K562 (cell line): ENCODE results near the gene ATP5PB. TPM values are rescaled to one million over a fixed set of nuclear protein-coding genes. Genes with fewer than 3 reads are reported as not detected.

Experiments used
- ADNP ChIP-seq: fragments of 200-800 bp; sonication (Bioruptor generic); IDR thresholded peaks from 2 replicates; pipeline ENCODE4 v1.6.1; 2016; ENCODE audit warnings: missing genetic modification characterization, missing compliant biosample characterization
- BACH1 ChIP-seq: fragments of 200-800 bp; sonication (Bioruptor generic); IDR thresholded peaks from 2 replicates; pipeline ENCODE4 v1.6.1; 2016; ENCODE audit warnings: missing genetic modification characterization, missing compliant biosample characterization
- ELF2 ChIP-seq: fragments of 250-450 bp; sonication (Bioruptor Pico); IDR thresholded peaks from 2 replicates; pipeline ENCODE4 v1.5.0; 2021; ENCODE audit warnings: mild to moderate bottlenecking
- HLTF ChIP-seq: fragments of 450-650 bp; IDR thresholded peaks from 2 replicates; pipeline ENCODE4 v1.6.1; 2016
- KDM5B ChIP-seq: fragments of 200-600 bp; sonication (generic); IDR thresholded peaks from 2 replicates; pipeline ENCODE4 v1.6.1; 2012; ENCODE audit warnings: low read depth, mild to moderate bottlenecking, moderate library complexity, low read length, control low read depth, inconsistent platforms; ENCODE audit not compliant: insufficient replicate concordance
- KLF6 ChIP-seq: fragments of 250-450 bp; sonication (Bioruptor Pico); IDR thresholded peaks from 2 replicates; pipeline ENCODE4 v1.4.0; 2020; ENCODE audit warnings: mild to moderate bottlenecking, moderate library complexity, borderline replicate concordance
- NCOA6 ChIP-seq: fragments of 450-650 bp; IDR thresholded peaks from 2 replicates; pipeline ENCODE4 v1.6.1; 2017; ENCODE audit warnings: mild to moderate bottlenecking
- NONO ChIP-seq, 2 experiments: fragments of 200-400 bp in 1 of 2; fragments of 450-650 bp in 1 of 2; formaldehyde crosslinking in 1 of 2; IDR thresholded peaks; 2 replicates each; pipeline ENCODE4 v1.6.1; 2017; ENCODE audit warnings: low read depth in 2 of 2, mild to moderate bottlenecking in 2 of 2, moderate library complexity in 2 of 2, low read length in 1 of 2
- NR4A1 ChIP-seq, 2 experiments: fragments of 250-450 bp in 1 of 2; fragments of 450-650 bp in 1 of 2; sonication (Bioruptor Pico) in 1 of 2; IDR thresholded peaks; 2 replicates each; pipeline versions ENCODE4 v1.4.0 to v1.6.1; 2016 to 2020; ENCODE audit warnings: mild to moderate bottlenecking in 2 of 2, missing compliant biosample characterization in 1 of 2, missing genetic modification characterization in 1 of 2, moderate library complexity in 1 of 2
- PRPF4 ChIP-seq: fragments of 200-400 bp; formaldehyde crosslinking; IDR thresholded peaks from one replicate; pipeline ENCODE4 v1.6.1; 2017; ENCODE audit warnings: low read length, low read depth, mild to moderate bottlenecking; ENCODE audit not compliant: insufficient read depth, poor library complexity, severe bottlenecking
- SMARCA5 ChIP-seq: fragments of 450-650 bp; IDR thresholded peaks from 2 replicates; pipeline ENCODE4 v1.6.1; 2016
- SMARCC2 ChIP-seq: fragments of 450-650 bp; IDR thresholded peaks from 2 replicates; pipeline ENCODE4 v1.6.1; 2017; ENCODE audit warnings: antibody characterized with exemption, moderate library complexity, mild to moderate bottlenecking, low read depth
- SRSF1 ChIP-seq: fragments of 200-400 bp; formaldehyde crosslinking; IDR thresholded peaks from 2 replicates; pipeline ENCODE4 v1.6.1; 2017; ENCODE audit warnings: mild to moderate bottlenecking, low read depth, low read length, moderate library complexity
- SUPT5H ChIP-seq: fragments of 450-650 bp; IDR thresholded peaks from 2 replicates; pipeline ENCODE4 v1.6.1; 2016
- TFAM ChIP-seq: fragments of 250-450 bp; sonication (Bioruptor Pico); conservative IDR thresholded peaks from 2 replicates; pipeline ENCODE4 v1.5.0; 2021; ENCODE audit warnings: mild to moderate bottlenecking, moderate library complexity
- ZFP30 ChIP-seq: fragments of 250-450 bp; sonication (Bioruptor Pico); IDR thresholded peaks from 2 replicates; pipeline ENCODE4 v1.8.0; 2022; ENCODE audit warnings: moderate library complexity, mild to moderate bottlenecking, inconsistent platforms, borderline replicate concordance
- ZNF444 ChIP-seq: fragments of 250-450 bp; sonication (Bioruptor Pico); IDR thresholded peaks from 2 replicates; pipeline ENCODE4 v1.4.0; 2020; ENCODE audit warnings: mild to moderate bottlenecking, moderate library complexity
- ZNF586 ChIP-seq: fragments of 450-650 bp; formaldehyde crosslinking; conservative IDR thresholded peaks from 2 replicates; pipeline ENCODE4 v1.4.0; 2020; ENCODE audit warnings: mild to moderate bottlenecking, moderate library complexity
- ZNF644 ChIP-seq: fragments of 200-800 bp; sonication (Bioruptor generic); IDR thresholded peaks from 2 replicates; pipeline ENCODE4 v1.6.1; 2016; ENCODE audit warnings: low read depth, missing genetic modification characterization, missing compliant biosample characterization
- ZNF696 ChIP-seq: fragments of 250-450 bp; sonication (Bioruptor Pico); conservative IDR thresholded peaks from 2 replicates; pipeline ENCODE4 v1.4.0; 2020; ENCODE audit warnings: mild to moderate bottlenecking, moderate library complexity
- polyA plus RNA-seq, 8 experiments: library from polyadenylated mRNA; depleted of rRNA in 4 of 8; stranded (reverse) in 5 of 8; unstranded in 3 of 8; fragments of >200 nt; fragmentation: Nextera tagmentation in 2 of 8; fragmentation: Illumina TruSeq in 1 of 8; extraction: Ambion mirVana in 2 of 8; extraction: Trizol in 1 of 8; gene quantifications; 2 replicates each; pipeline versions ENCODE4 v1.2.1 to v1.2.3, GENCODE V29; 2011 to 2014; ENCODE audit warnings: inconsistent platforms in 1 of 8, missing spikeins in 1 of 8
- total RNA-seq, 7 experiments: library from RNA; depleted of rRNA in 6 of 7; stranded (reverse); fragments of >200 nt in 6 of 7; fragmentation: Illumina TruSeq in 2 of 7; extraction: Trizol in 2 of 7; gene quantifications; 2 replicates each; pipeline versions ENCODE4 v1.2.1 to v1.2.3, GENCODE V29; 2011 to 2021; ENCODE audit warnings: low replicate concordance in 1 of 7
- TF ChIP-seq, protein P1 (sequence below): fragments of 250-450 bp; sonication (Bioruptor Pico); IDR thresholded peaks from 2 replicates; pipeline ENCODE4 v1.5.1; 2021; ENCODE audit warnings: mild to moderate bottlenecking
- TF ChIP-seq, protein P2 (sequence below): fragments of 250-450 bp; sonication (Bioruptor Pico); IDR thresholded peaks from 2 replicates; pipeline ENCODE4 v1.8.0; 2021; ENCODE audit warnings: mild to moderate bottlenecking, moderate library complexity
- TF ChIP-seq, protein P3 (sequence below), 2 experiments: IDR thresholded peaks; 2 replicates each; pipeline ENCODE4 v1.6.1; 2011; ENCODE audit warnings: borderline replicate concordance in 1 of 2, control low read depth in 1 of 2, low read depth in 1 of 2, low read length in 1 of 2, mild to moderate bottlenecking in 1 of 2, mixed read lengths in 1 of 2, moderate library complexity in 1 of 2; ENCODE audit not compliant: insufficient read depth in 1 of 2, insufficient read length in 1 of 2, poor library complexity in 1 of 2, severe bottlenecking in 1 of 2; ENCODE audit errors: extremely low read depth in 1 of 2
- TF ChIP-seq, protein P4 (sequence below): IDR thresholded peaks from 2 replicates; pipeline ENCODE4 v1.6.1; 2012; ENCODE audit warnings: low read depth, low read length, improper control_type of control experiment, borderline replicate concordance

ATP5PB gene
- total and polyA plus RNA-seq, 9 of the 15 experiments (the other 6 are each of a cell fraction or from before 2014, with no cell fraction given) = 651 to 2,735 (median 1,061) TPM

DNA sequence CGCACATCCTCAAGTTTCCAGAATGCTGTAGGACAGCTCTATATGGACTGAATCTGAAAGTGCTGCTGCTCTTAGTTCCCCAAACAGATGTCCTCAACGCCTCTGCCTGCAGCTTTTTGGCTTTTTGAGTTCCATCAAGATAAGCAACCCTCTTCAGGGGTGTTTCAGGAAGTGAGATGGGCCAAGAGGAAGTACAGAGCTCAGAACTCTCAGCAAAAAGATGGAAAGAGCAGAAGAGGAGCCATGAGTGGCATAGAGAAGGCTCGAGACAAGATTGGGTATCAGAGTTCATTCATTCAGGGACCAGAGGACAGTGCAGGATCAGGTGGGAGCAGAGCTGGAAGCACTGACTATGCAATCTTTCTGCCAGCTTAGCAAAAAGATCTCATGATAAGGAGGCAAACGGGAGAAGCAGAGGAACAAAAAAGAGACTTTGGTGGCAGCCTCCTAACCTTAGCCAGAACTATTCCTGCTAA lies 54.4 kb downstream of the ATP5PB start, which contains the start of the genes ADORA3 and TMIGD3 (continued):
- TF ChIP-seq HLTF (no peak), KDM5B (no peak), KLF6 (CRISPR knock-in tag) (peak; percentile 94; the same call in 1 of the 2 replicates), ZFP30 (no peak), NR4A1 (CRISPR knock-in tag; IDR thresholded peaks at IDR 0.05) (no peak), NR4A1 (tag; IDR thresholded peaks at IDR 0.05) (peak; percentile 65; the same call in 1 of the 2 replicates), ZNF586 (no peak), ELF2 (CRISPR knock-in tag) (peak; percentile 80), ZNF644 (tag) (no peak), BACH1 (peak; percentile 33; the same call in 1 of the 2 replicates), SUPT5H (no peak), PRPF4 (no peak), SMARCA5 (no peak), NCOA6 (no peak), NONO (IDR thresholded peaks at IDR 0.05; ENCODE audit: low read depth in 2 of 2, low read length in 1 of 2) (no peak), SMARCC2 (no peak), ZNF696 (no peak), ZNF444 (CRISPR knock-in tag) (no peak), SRSF1 (no peak), ADNP (no peak), TFAM (CRISPR knock-in tag) (no peak)
- TF ChIP-seq, protein P1, sequence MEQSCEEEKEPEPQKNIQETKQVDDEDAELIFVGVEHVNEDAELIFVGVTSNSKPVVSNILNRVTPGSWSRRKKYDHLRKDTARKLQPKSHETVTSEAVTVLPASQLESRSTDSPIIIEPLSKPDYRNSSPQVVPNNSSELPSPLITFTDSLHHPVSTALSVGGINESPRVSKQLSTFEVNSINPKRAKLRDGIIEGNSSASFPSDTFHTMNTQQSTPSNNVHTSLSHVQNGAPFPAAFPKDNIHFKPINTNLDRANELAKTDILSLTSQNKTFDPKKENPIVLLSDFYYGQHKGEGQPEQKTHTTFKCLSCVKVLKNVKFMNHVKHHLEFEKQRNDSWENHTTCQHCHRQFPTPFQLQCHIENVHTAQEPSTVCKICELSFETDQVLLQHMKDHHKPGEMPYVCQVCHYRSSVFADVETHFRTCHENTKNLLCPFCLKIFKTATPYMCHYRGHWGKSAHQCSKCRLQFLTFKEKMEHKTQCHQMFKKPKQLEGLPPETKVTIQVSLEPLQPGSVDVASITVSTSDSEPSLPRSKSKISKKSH (CRISPR knock-in tag) = 0 out of 2 replicates have a peak, but pooled peaks have one; percentile 41
- TF ChIP-seq, protein P2, sequence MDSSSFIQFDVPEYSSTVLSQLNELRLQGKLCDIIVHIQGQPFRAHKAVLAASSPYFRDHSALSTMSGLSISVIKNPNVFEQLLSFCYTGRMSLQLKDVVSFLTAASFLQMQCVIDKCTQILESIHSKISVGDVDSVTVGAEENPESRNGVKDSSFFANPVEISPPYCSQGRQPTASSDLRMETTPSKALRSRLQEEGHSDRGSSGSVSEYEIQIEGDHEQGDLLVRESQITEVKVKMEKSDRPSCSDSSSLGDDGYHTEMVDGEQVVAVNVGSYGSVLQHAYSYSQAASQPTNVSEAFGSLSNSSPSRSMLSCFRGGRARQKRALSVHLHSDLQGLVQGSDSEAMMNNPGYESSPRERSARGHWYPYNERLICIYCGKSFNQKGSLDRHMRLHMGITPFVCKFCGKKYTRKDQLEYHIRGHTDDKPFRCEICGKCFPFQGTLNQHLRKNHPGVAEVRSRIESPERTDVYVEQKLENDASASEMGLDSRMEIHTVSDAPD (CRISPR knock-in tag) = no peak
- TF ChIP-seq, protein P3, sequence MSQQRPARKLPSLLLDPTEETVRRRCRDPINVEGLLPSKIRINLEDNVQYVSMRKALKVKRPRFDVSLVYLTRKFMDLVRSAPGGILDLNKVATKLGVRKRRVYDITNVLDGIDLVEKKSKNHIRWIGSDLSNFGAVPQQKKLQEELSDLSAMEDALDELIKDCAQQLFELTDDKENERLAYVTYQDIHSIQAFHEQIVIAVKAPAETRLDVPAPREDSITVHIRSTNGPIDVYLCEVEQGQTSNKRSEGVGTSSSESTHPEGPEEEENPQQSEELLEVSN (IDR thresholded peaks at IDR 0.05; ENCODE audit: borderline replicate concordance in 1 of 2, extremely low read depth in 1 of 2, insufficient read depth in 1 of 2, insufficient read length in 1 of 2, low read depth in 1 of 2, low read length in 1 of 2, poor library complexity in 1 of 2, severe bottlenecking in 1 of 2) = no peak
- TF ChIP-seq, protein P4, sequence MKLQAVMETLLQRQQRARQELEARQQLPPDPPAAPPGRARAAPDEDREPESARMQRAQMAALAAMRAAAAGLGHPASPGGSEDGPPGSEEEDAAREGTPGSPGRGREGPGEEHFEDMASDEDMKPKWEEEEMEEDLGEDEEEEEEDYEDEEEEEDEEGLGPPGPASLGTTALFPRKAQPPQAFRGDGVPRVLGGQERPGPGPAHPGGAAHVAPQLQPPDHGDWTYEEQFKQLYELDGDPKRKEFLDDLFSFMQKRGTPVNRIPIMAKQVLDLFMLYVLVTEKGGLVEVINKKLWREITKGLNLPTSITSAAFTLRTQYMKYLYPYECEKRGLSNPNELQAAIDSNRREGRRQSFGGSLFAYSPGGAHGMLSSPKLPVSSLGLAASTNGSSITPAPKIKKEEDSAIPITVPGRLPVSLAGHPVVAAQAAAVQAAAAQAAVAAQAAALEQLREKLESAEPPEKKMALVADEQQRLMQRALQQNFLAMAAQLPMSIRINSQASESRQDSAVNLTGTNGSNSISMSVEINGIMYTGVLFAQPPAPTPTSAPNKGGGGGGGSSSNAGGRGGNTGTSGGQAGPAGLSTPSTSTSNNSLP = no peak
